ENCODE data around the gene KIF4A.

DNA sequence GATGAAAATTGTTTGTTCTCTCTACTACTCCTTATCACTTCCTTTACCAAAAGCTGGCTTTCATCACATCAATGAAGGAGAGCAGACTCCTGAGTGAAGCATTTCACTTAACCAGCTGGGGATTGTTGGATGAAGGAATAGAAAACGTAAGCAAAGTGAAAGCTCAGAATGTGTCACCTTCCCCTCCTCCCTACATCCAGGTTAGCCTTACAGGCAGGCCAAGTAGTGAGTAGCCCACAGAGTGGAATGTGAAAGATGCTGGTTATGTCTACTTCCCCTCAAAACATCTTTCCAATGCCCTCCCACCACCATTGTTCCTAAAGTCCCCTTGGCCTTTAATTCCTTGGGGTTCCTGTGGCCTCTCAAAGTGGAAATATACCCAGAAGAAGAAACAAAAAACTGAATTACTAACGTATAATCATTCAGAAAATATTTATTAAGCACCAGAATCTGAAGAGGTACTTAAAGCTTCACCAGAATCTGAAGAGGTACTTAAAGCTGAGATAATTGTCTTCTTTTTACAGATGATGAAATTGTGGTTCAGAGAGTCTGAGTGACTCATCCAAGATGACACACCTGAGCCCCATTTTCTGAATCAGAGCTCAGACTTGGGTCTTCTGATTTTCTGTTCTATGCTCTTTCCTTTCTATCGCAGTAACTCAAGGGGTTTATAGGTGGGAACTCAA, 36.4 kb upstream of the KIF4A start:
- TF ChIP-seq, protein P1, sequence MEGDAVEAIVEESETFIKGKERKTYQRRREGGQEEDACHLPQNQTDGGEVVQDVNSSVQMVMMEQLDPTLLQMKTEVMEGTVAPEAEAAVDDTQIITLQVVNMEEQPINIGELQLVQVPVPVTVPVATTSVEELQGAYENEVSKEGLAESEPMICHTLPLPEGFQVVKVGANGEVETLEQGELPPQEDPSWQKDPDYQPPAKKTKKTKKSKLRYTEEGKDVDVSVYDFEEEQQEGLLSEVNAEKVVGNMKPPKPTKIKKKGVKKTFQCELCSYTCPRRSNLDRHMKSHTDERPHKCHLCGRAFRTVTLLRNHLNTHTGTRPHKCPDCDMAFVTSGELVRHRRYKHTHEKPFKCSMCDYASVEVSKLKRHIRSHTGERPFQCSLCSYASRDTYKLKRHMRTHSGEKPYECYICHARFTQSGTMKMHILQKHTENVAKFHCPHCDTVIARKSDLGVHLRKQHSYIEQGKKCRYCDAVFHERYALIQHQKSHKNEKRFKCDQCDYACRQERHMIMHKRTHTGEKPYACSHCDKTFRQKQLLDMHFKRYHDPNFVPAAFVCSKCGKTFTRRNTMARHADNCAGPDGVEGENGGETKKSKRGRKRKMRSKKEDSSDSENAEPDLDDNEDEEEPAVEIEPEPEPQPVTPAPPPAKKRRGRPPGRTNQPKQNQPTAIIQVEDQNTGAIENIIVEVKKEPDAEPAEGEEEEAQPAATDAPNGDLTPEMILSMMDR (conservative IDR thresholded peaks at IDR 0.05) = no peak
- TF ChIP-seq EZH2 (IDR thresholded peaks at IDR 0.05; ENCODE audit: low read depth) = no peak
